ENCODE results near the gene MGME1.
A peak's percentile ranks its signal among the peaks of the same experiment; 100 is the strongest.

Gene MGME1

GRCh38 chr20:18031050-18031449 lies 62.2 kb downstream of the MGME1 start:
- H3K9me3 Mint-ChIP-seq, result no peaks in the 10 kb centered on the region
- no peak for DNase-seq
- peaks cover 37% of the 10 kb centered on the region for H3K4me1 Mint-ChIP-seq
- H3K4me3 Mint-ChIP-seq, result no peak overlapping the region
- no peaks in the 10 kb centered on the region for H3K36me3 Mint-ChIP-seq (ENCODE audit: low read depth)
- H3K27ac Mint-ChIP-seq, result no peak overlapping the region
- TF ChIP-seq, protein P1, sequence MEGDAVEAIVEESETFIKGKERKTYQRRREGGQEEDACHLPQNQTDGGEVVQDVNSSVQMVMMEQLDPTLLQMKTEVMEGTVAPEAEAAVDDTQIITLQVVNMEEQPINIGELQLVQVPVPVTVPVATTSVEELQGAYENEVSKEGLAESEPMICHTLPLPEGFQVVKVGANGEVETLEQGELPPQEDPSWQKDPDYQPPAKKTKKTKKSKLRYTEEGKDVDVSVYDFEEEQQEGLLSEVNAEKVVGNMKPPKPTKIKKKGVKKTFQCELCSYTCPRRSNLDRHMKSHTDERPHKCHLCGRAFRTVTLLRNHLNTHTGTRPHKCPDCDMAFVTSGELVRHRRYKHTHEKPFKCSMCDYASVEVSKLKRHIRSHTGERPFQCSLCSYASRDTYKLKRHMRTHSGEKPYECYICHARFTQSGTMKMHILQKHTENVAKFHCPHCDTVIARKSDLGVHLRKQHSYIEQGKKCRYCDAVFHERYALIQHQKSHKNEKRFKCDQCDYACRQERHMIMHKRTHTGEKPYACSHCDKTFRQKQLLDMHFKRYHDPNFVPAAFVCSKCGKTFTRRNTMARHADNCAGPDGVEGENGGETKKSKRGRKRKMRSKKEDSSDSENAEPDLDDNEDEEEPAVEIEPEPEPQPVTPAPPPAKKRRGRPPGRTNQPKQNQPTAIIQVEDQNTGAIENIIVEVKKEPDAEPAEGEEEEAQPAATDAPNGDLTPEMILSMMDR (IDR thresholded peaks at IDR 0.05), result no peak
- H3K27me3 Mint-ChIP-seq (ENCODE audit: low read depth, poor library complexity), result peaks cover 9% of the 10 kb centered on the region

DNA sequence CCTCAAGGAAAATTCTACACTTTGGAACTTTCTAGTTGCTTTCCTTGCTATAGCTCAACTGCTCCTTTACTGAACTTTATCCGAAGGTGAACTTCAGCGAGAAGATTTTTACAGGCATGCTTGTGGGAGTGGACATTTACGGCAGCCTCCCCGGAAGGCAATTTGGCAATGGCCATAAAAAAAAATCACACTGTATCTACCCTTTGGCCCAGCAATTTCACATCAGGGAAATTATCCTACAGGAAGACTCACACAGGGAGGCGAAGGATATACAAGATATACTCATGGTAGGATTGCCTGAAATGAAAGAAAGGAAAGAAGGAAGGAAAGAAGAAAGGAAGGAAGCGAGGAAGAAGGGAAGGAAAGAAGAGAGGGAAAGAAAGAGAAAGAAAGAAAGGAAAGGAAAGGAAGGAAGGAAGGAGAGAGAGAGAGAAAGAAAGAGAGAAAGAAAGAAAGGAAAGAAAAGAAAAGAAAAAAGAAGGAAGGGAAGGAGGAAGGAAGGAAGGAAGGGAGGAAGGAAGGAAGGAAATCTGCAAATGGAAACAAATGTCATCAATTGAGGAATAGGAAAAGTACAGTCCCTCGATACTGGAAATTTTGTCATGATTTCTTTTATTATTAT lies 63.2 kb downstream of the MGME1 start:
- peaks cover 6% of the 10 kb centered on the region for H3K27me3 Mint-ChIP-seq (ENCODE audit: low read depth, poor library complexity)
- no peak overlapping the region for H3K4me3 Mint-ChIP-seq
- no peak for DNase-seq
- no peaks in the 10 kb centered on the region for H3K9me3 Mint-ChIP-seq
- peaks cover 38% of the 10 kb centered on the region for H3K4me1 Mint-ChIP-seq
- peak overlapping the region; percentile 33 for H3K27ac Mint-ChIP-seq
- no peaks in the 10 kb centered on the region for H3K36me3 Mint-ChIP-seq (ENCODE audit: low read depth)
- TF ChIP-seq, protein P1 (IDR thresholded peaks at IDR 0.05), result no peak

- Mint-ChIP-seq H3K27me3 (ENCODE audit: low read depth, poor library complexity) (peaks cover 10% of the 10 kb centered on the region), H3K9me3 (no peaks in the 10 kb centered on the region), H3K4me3 (no peak overlapping the region), H3K4me1 (peaks cover 50% of the 10 kb centered on the region), H3K36me3 (ENCODE audit: low read depth) (no peaks in the 10 kb centered on the region), H3K27ac (peak overlapping the region; percentile 45)
- TF ChIP-seq, protein P1 (IDR thresholded peaks at IDR 0.05), result peak; percentile 20
- peak; percentile 19 for DNase-seq
Measured at GRCh38 chr20:18032977-18033892, 64.4 kb downstream of the MGME1 start.

DNA sequence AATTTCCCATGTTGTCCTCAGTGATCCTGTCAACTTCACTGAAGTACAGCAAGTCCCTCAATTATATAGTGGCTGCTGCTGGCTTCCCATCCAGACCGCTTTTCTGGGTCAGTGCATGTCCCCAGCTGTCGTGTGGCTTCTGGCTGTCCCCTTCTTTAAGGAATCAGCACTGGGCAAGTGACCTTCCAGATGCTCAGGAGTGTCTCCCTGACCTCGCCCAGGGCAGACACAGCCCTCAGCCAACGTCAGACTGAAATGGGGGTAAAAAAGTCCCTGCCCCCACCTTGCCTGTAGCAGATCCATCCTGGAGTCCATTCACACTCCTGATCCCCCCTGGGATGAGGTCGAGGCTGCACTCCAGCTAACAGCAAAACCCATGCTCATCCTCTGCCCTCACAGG lies 65.2 kb downstream of the MGME1 start:
- Mint-ChIP-seq H3K27me3 (ENCODE audit: low read depth, poor library complexity) (peaks cover 11% of the 10 kb centered on the region), H3K9me3 (no peaks in the 10 kb centered on the region), H3K4me1 (peaks cover 50% of the 10 kb centered on the region), H3K4me3 (no peak overlapping the region), H3K27ac (no peak overlapping the region), H3K36me3 (ENCODE audit: low read depth) (no peaks in the 10 kb centered on the region)
- DNase-seq, result no peak
- TF ChIP-seq, protein P1 (IDR thresholded peaks at IDR 0.05), result no peak

- H3K27ac Mint-ChIP-seq, result no peak overlapping the region
Measured at GRCh38 chr20:18039063-18039462, 70.2 kb downstream of the MGME1 start.

More at GRCh38 chr20:18039063-18039462, 70.2 kb downstream of the MGME1 start:
- peaks cover 7% of the 10 kb centered on the region for H3K9me3 Mint-ChIP-seq
- TF ChIP-seq, protein P1 (IDR thresholded peaks at IDR 0.05), result no peak
- H3K4me3 Mint-ChIP-seq, result no peak overlapping the region
- no peak for DNase-seq
- H3K36me3 Mint-ChIP-seq (ENCODE audit: low read depth), result no peaks in the 10 kb centered on the region
- peaks cover 12% of the 10 kb centered on the region for H3K27me3 Mint-ChIP-seq (ENCODE audit: low read depth, poor library complexity)
- H3K4me1 Mint-ChIP-seq, result peaks cover 31% of the 10 kb centered on the region

Measured in nephron progenitor cell (in vitro differentiated cells).